Aorta (tissue), 5 donors: ENCODE results near the gene RAB11FIP4. TPM values are rescaled to one million over a fixed set of nuclear protein-coding genes. Genes with fewer than 3 reads are reported as not detected.
A peak's percentile ranks its signal among the peaks of the same experiment; 100 is the strongest.

Source experiments
- ATAC-seq: fragments of 200-7000 bp; cut with Tn5 transposase; one replicate; pipeline ENCODE4 v1.9.1; 2022; ENCODE audit warnings: moderate library complexity; ENCODE audit not compliant: low FRiP score
- DNase-seq, 2 donors: peaks; one replicate each; pipeline ENCODE4 v3.0.0-alpha.2; 2020
- H3K27ac ChIP-seq, 2 donors: one replicate each; pipeline ENCODE4 v1.5.1; 2013; ENCODE audit warnings: low read length in 2 of 2, mild to moderate bottlenecking in 2 of 2, moderate library complexity in 2 of 2, control low read depth in 1 of 2, inconsistent platforms in 1 of 2, low read depth in 1 of 2
- H3K27me3 ChIP-seq, 2 donors: one replicate each; pipeline ENCODE4 v1.6.1; 2013; ENCODE audit warnings: control low read depth in 1 of 2, low read length in 1 of 2, mild to moderate bottlenecking in 1 of 2, moderate library complexity in 1 of 2; ENCODE audit not compliant: insufficient read depth in 2 of 2, control insufficient read depth in 1 of 2
- H3K36me3 ChIP-seq, 2 donors: one replicate each; pipeline ENCODE4 v1.6.1; 2013; ENCODE audit warnings: control low read depth in 1 of 2, low read length in 1 of 2, mild to moderate bottlenecking in 1 of 2; ENCODE audit not compliant: insufficient read depth in 2 of 2, control insufficient read depth in 1 of 2
- H3K4me1 ChIP-seq, 2 donors: one replicate each; pipeline ENCODE4 v1.6.1; 2013; ENCODE audit warnings: low read length in 2 of 2, control low read depth in 1 of 2, mild to moderate bottlenecking in 1 of 2, moderate library complexity in 1 of 2; ENCODE audit not compliant: insufficient read depth in 2 of 2, control insufficient read depth in 1 of 2
- H3K4me3 ChIP-seq, 2 donors: one replicate each; pipeline ENCODE4 v1.5.1; 2013; ENCODE audit warnings: low read length in 2 of 2, control low read depth in 1 of 2, mild to moderate bottlenecking in 1 of 2
- H3K9me3 ChIP-seq: one replicate; pipeline ENCODE4 v1.6.1; 2013; ENCODE audit warnings: mild to moderate bottlenecking, low read length; ENCODE audit not compliant: control insufficient read depth
- WGBS, 2 donors: extraction: QIAGEN DNeasy Blood & Tissue Kit; methylation state at CpG; one replicate each; pipeline ENCODE4 v1.1.7; 2013; 5-methylcytosine and 5-hydroxymethylcytosine counted together
- intact Hi-C, 2 donors: fragments of 100-400 bp; cut with DNase I; formaldehyde crosslinking; loops; one replicate each; pipeline versions ENCODE4 v1.14.2 to v1.15.0; 2022
- polyA plus RNA-seq, 2 donors: library from polyadenylated mRNA; stranded (reverse); fragments of 200-250 nt; gene quantifications; one replicate each; pipeline ENCODE4 v1.2.3, GENCODE V29; 2013
- total RNA-seq, 2 donors: library from RNA; stranded (reverse); fragmentation: NEBNext Ultra II Directional; extraction: Animal tissue kit (Norgen Biotek cat#: 25700); gene quantifications; one replicate each; pipeline ENCODE4 v1.2.1, GENCODE V29; 2021
- donor health status: healthy with polysubstance abuse.
- donor health status: Bipolar disorder and iron deficiency.
- donor health status: DM: no; HTN: no; CAD: no.
- donor health status: DM: no; HTN: no; CAD: no.
- donor health status: DM: yes; HTN: yes; CAD: no.

The RAB11FIP4 gene
- total and polyA plus RNA-seq, 4 donors, result 0.15 to 2.6 (median 1.4) TPM

- H3K9me3 ChIP-seq, result no peaks in the 10 kb centered on the region
- no peak for DNase-seq
- no peak for ATAC-seq
- intact Hi-C loops, result no loop called here
- WGBS, 2 donors, result 74 to 75% methylated on average over 12 of the region's 12 CpGs
- peak overlapping the region in 1 of 2 donors; percentile 18 for H3K27ac ChIP-seq
- peaks cover 3 to 6% of the 10 kb centered on the region in 2 donors for H3K4me1 ChIP-seq
- no peaks in the 10 kb centered on the region for H3K27me3 ChIP-seq
- no peaks in the 10 kb centered on the region for H3K36me3 ChIP-seq
- H3K4me3 ChIP-seq, result no peak overlapping the region
Observed at GRCh38 chr17:31566247-31566991, 174.9 kb downstream of the RAB11FIP4 start.

- no peak for DNase-seq
- intact Hi-C loops, result no loop called here
- no peak overlapping the region for H3K27ac ChIP-seq
- no peak for ATAC-seq
- H3K4me3 ChIP-seq, result no peak overlapping the region
- no peaks in the 10 kb centered on the region for H3K36me3 ChIP-seq
- 93 to 94% methylated on average over 6 of the region's 6 CpGs for WGBS, 2 donors
- H3K4me1 ChIP-seq, result peaks cover 3% of the 10 kb centered on the region in 2 donors
- H3K27me3 ChIP-seq, result no peaks in the 10 kb centered on the region
- H3K9me3 ChIP-seq, result no peaks in the 10 kb centered on the region
Observed at GRCh38 chr17:31566992-31567373, 175.5 kb downstream of the RAB11FIP4 start.

- ATAC-seq (no peak), DNase-seq (no peak)
- 85 to 87% methylated on average over 9 of the region's 9 CpGs for WGBS, 2 donors
- H3K27ac ChIP-seq, result peak overlapping the region in 1 of 2 donors; percentile 29
- peaks cover 3 to 8% of the 10 kb centered on the region in 2 donors for H3K4me1 ChIP-seq
- no peak overlapping the region for H3K4me3 ChIP-seq
- no peaks in the 10 kb centered on the region for H3K36me3 ChIP-seq
- intact Hi-C loops, result no loop called here
- H3K27me3 ChIP-seq, result no peaks in the 10 kb centered on the region
- no peaks in the 10 kb centered on the region for H3K9me3 ChIP-seq
Observed at GRCh38 chr17:31568121-31568520, 176.6 kb downstream of the RAB11FIP4 start.

GRCh38 chr17:31568539-31568938 is 177.1 kb downstream of the RAB11FIP4 start:
- Histone ChIP-seq H3K4me1 (peaks cover 3 to 8% of the 10 kb centered on the region in 2 donors), H3K36me3 (no peaks in the 10 kb centered on the region), H3K4me3 (no peak overlapping the region), H3K9me3 (no peaks in the 10 kb centered on the region), H3K27me3 (no peaks in the 10 kb centered on the region), H3K27ac (peak overlapping the region in 1 of 2 donors; percentile 29)
- DNase-seq, result no peak
- intact Hi-C loops, result no loop called here
- WGBS, 2 donors, result 93 to 95% methylated on average over 7 of the region's 7 CpGs
- ATAC-seq, result no peak

GRCh38 chr17:31570231-31570630 is 178.8 kb downstream of the RAB11FIP4 start:
- ATAC-seq (no peak), DNase-seq (no peak)
- peak overlapping the region; percentile 53 to 84 for H3K27ac ChIP-seq
- no peaks in the 10 kb centered on the region for H3K36me3 ChIP-seq
- no peak overlapping the region for H3K4me3 ChIP-seq
- WGBS, 2 donors, result 88 to 92% methylated on average over 6 of the region's 6 CpGs
- H3K4me1 ChIP-seq, result peaks cover 0 to 7% of the 10 kb centered on the region in 2 donors
- H3K27me3 ChIP-seq, result no peaks in the 10 kb centered on the region
- intact Hi-C loops, result no loop called here
- H3K9me3 ChIP-seq, result no peaks in the 10 kb centered on the region

GRCh38 chr17:31570951-31571892 is 179.7 kb downstream of the RAB11FIP4 start:
- ATAC-seq (peak; percentile 69), DNase-seq (peak; percentile 91 to 94)
- WGBS, 2 donors, result 18% methylated on average over 14 of the region's 14 CpGs
- intact Hi-C loops, result no loop called here
- H3K27ac ChIP-seq, result peak overlapping the region; percentile 10 to 95
- H3K4me1 ChIP-seq, result peaks cover 0 to 6% of the 10 kb centered on the region in 2 donors
- H3K27me3 ChIP-seq, result no peaks in the 10 kb centered on the region
- H3K4me3 ChIP-seq, result no peak overlapping the region
- H3K9me3 ChIP-seq, result no peaks in the 10 kb centered on the region
- no peaks in the 10 kb centered on the region for H3K36me3 ChIP-seq

- H3K4me1 ChIP-seq, result peaks cover 0 to 6% of the 10 kb centered on the region in 2 donors
- H3K4me3 ChIP-seq, result no peak overlapping the region
- DNase-seq, result no peak
- 95 to 97% methylated on average over 7 of the region's 7 CpGs for WGBS, 2 donors
- no peaks in the 10 kb centered on the region for H3K27me3 ChIP-seq
- intact Hi-C loops, result no loop called here
- H3K9me3 ChIP-seq, result no peaks in the 10 kb centered on the region
- H3K27ac ChIP-seq, result peak overlapping the region in 1 of 2 donors; percentile 28
- no peak for ATAC-seq
- H3K36me3 ChIP-seq, result no peaks in the 10 kb centered on the region
Observed at GRCh38 chr17:31572341-31572740, 180.9 kb downstream of the RAB11FIP4 start.

- H3K4me3 ChIP-seq, result no peak overlapping the region
- no peaks in the 10 kb centered on the region for H3K27me3 ChIP-seq
- intact Hi-C loops, result no loop called here
- ATAC-seq (no peak), DNase-seq (no peak)
- no peak overlapping the region for H3K27ac ChIP-seq
- WGBS, 2 donors, result 94 to 95% methylated on average over 6 of the region's 6 CpGs
- peaks cover 0 to 6% of the 10 kb centered on the region in 2 donors for H3K4me1 ChIP-seq
- H3K36me3 ChIP-seq, result peaks cover 0 to 2% of the 10 kb centered on the region in 2 donors
- no peaks in the 10 kb centered on the region for H3K9me3 ChIP-seq
Observed at GRCh38 chr17:31573047-31573446, 181.6 kb downstream of the RAB11FIP4 start.
